ENCODE measurements around the gene PHF5A. TPM values are rescaled to one million over a fixed set of nuclear protein-coding genes. Genes with fewer than 3 reads are reported as not detected.

The PHF5A gene
- total and polyA plus RNA-seq, 11 donors, result 13.4 to 49.9 (median 20.5) TPM

GRCh38 chr22:41516462-41516861, 48.0 kb upstream of the PHF5A start:
- DNase-seq (no peak), ATAC-seq (no peak)
- H3K9me3 ChIP-seq, result no peaks in the 10 kb centered on the region
- peaks cover 0 to 52% (median 25%) of the 10 kb centered on the region in 12 donors for H3K4me1 ChIP-seq
- 75 to 84% (median 82%) methylated on average over 8 of the region's 8 CpGs for WGBS, 4 donors
- peaks cover 0 to 96% (median 90%) of the 10 kb centered on the region in 9 donors for H3K36me3 ChIP-seq
- intact Hi-C loops (cut with DNase I), result loop anchor here in 8 of 10 donors (2.0 to 5.0 kb wide), 4 partner anchors 39 to 114 kb away; no protein-coding TSS in a partner anchor
- H3K27ac ChIP-seq, result peak overlapping the region in 4 of 12 donors; percentile 41 to 89 (median 64)
- no peaks in the 10 kb centered on the region for H3K27me3 ChIP-seq
- TF ChIP-seq CTCF (IDR thresholded peaks at IDR 0.05) (no peak), POLR2A (IDR thresholded peaks at IDR 0.05) (no peak)
- H3K4me3 ChIP-seq, result no peak overlapping the region

- intact Hi-C loops (cut with DNase I), result loop anchor here in 1 of 10 donors (5.0 kb wide), 1 partner anchor 41 kb away; no protein-coding TSS in a partner anchor
- H3K4me1 ChIP-seq, result peaks cover 0 to 74% (median 31%) of the 10 kb centered on the region in 12 donors
- peaks cover 0 to 94% (median 86%) of the 10 kb centered on the region in 9 donors for H3K36me3 ChIP-seq
- H3K4me3 ChIP-seq, result no peak overlapping the region
- no peaks in the 10 kb centered on the region for H3K9me3 ChIP-seq
- TF ChIP-seq POLR2A (IDR thresholded peaks at IDR 0.05) (no peak), CTCF (IDR thresholded peaks at IDR 0.05) (no peak)
- DNase-seq (no peak), ATAC-seq (peak in 2 of 4 donors; percentile 17)
- WGBS, 4 donors, result 55 to 67% (median 63%) methylated on average over 5 of the region's 5 CpGs
- peak overlapping the region in 11 of 12 donors; percentile 14 to 89 (median 73) for H3K27ac ChIP-seq
- no peaks in the 10 kb centered on the region for H3K27me3 ChIP-seq
Observed at GRCh38 chr22:41513391-41513790, 44.9 kb upstream of the PHF5A start.

- Histone ChIP-seq H3K27ac (peak overlapping the region in 11 of 12 donors; percentile 14 to 89 (median 73)), H3K36me3 (peaks cover 0 to 95% (median 88%) of the 10 kb centered on the region in 9 donors), H3K4me3 (no peak overlapping the region), H3K9me3 (no peaks in the 10 kb centered on the region), H3K27me3 (no peaks in the 10 kb centered on the region), H3K4me1 (peaks cover 0 to 74% (median 29%) of the 10 kb centered on the region in 12 donors)
- intact Hi-C loops (cut with DNase I), result loop anchor here in 1 of 10 donors (5.0 kb wide), 1 partner anchor 40 kb away; no protein-coding TSS in a partner anchor
- DNase-seq (peak in 2 of 5 donors; percentile 60 to 68), ATAC-seq (peak; percentile 17 to 61 (median 56))
- TF ChIP-seq POLR2A (IDR thresholded peaks at IDR 0.05) (no peak), CTCF (IDR thresholded peaks at IDR 0.05) (no peak)
- 57 to 69% (median 62%) methylated on average over 16 to 17 of the region's 17 CpGs for WGBS, 4 donors
Observed at GRCh38 chr22:41512421-41513194, 44.1 kb upstream of the PHF5A start.

- TF ChIP-seq POLR2A (IDR thresholded peaks at IDR 0.05), result no peak
- no peak for TF ChIP-seq CTCF (IDR thresholded peaks at IDR 0.05)
- H3K4me3 ChIP-seq, result no peak overlapping the region
- intact Hi-C loops (cut with DNase I), result loop anchor here in 1 of 10 donors (5.0 kb wide), 1 partner anchor 39 kb away; no protein-coding TSS in a partner anchor
- peaks cover 0 to 79% (median 27%) of the 10 kb centered on the region in 12 donors for H3K4me1 ChIP-seq
- peak overlapping the region in 11 of 12 donors; percentile 24 to 89 (median 73) for H3K27ac ChIP-seq
- H3K36me3 ChIP-seq, result peaks cover 0 to 90% (median 80%) of the 10 kb centered on the region in 9 donors
- 34 to 50% (median 42%) methylated on average over 2 of the region's 2 CpGs for WGBS, 4 donors
- H3K9me3 ChIP-seq, result no peaks in the 10 kb centered on the region
- ATAC-seq (peak; percentile 53 to 80 (median 76)), DNase-seq (peak in 2 of 5 donors; percentile 63 to 72)
- no peaks in the 10 kb centered on the region for H3K27me3 ChIP-seq
Observed at GRCh38 chr22:41511521-41511968, 43.1 kb upstream of the PHF5A start.
